ENCODE data around the gene PSENEN.

PSENEN gene

GRCh38 chr19:35775298-35776101 lies 30.0 kb downstream of the PSENEN start, which contains the start of gene ARHGAP33:
Gene ARHGAP33 (plus strand): TSS chr19:35775564. CDS start chr19:35775659, 95 bp downstream.
- DNase-seq = peak; percentile 98

GRCh38 chr19:35776102-35776788 lies 30.8 kb downstream of the PSENEN start:
- DNase-seq = no peak

- DNase-seq = no peak
These were observed 31.8 kb downstream of the PSENEN start for GRCh38 chr19:35777086-35777841.

GRCh38 chr19:35777961-35778360 lies 32.5 kb downstream of the PSENEN start:
- no peak for DNase-seq

- no peak for DNase-seq
These were observed 33.6 kb downstream of the PSENEN start for GRCh38 chr19:35779033-35779432.

GRCh38 chr19:35780058-35780457 lies 34.6 kb downstream of the PSENEN start:
- DNase-seq = no peak

- DNase-seq = no peak
These were observed 35.3 kb downstream of the PSENEN start for GRCh38 chr19:35780717-35781116.

- DNase-seq = no peak
These were observed 36.2 kb downstream of the PSENEN start for GRCh38 chr19:35781650-35782049.

- DNase-seq = no peak
These were observed 37.1 kb downstream of the PSENEN start for GRCh38 chr19:35782589-35782988.

GRCh38 chr19:35783469-35784434 lies 38.3 kb downstream of the PSENEN start:
- DNase-seq = no peak

- no peak for DNase-seq
These were observed 39.3 kb downstream of the PSENEN start for GRCh38 chr19:35784503-35785338.

- no peak for DNase-seq
These were observed 39.8 kb downstream of the PSENEN start for GRCh38 chr19:35785339-35785627.

- DNase-seq = no peak
These were observed 41.1 kb downstream of the PSENEN start for GRCh38 chr19:35786299-35787160.

GRCh38 chr19:35787227-35787799 lies 41.9 kb downstream of the PSENEN start:
- DNase-seq = no peak

GRCh38 chr19:35788205-35788960 lies 42.9 kb downstream of the PSENEN start:
- no peak for DNase-seq

GRCh38 chr19:35789195-35789977 lies 43.9 kb downstream of the PSENEN start:
- no peak for DNase-seq

- DNase-seq = no peak
These were observed 44.8 kb downstream of the PSENEN start for GRCh38 chr19:35789978-35790944.
